Measurements from ENCODE around the gene MRPL32. TPM values are rescaled to one million over a fixed set of nuclear protein-coding genes. Genes with fewer than 3 reads are reported as not detected.

Gene MRPL32
- total RNA-seq, 1 experiment from 2014 or later = 61.6 TPM

- H3K4me1 Mint-ChIP-seq (ENCODE audit: low read depth, unreplicated experiment) = no peaks in the 10 kb centered on the region
- H3K36me3 Mint-ChIP-seq (ENCODE audit: insufficient read depth, unreplicated experiment) = no peaks in the 10 kb centered on the region
- peaks cover 19% of the 10 kb centered on the region for H3K9me3 Mint-ChIP-seq (ENCODE audit: unreplicated experiment)
- no peak for DNase-seq
- BruUV-seq (replicated peaks) = no TSS peak
- Histone ChIP-seq H3K4me3 (ENCODE audit: low read depth, low read length) (no peak overlapping the region), H3K27me3 (replicated peaks; ENCODE audit: control insufficient read depth, insufficient read depth, low read length) (no peaks in the 10 kb centered on the region; the same call in 1 of the 2 replicates), H3K9me3 (no peaks in the 10 kb centered on the region), H3K36me3 (ENCODE audit: control insufficient read depth, insufficient read depth, low read length) (no peaks in the 10 kb centered on the region), H3K4me1 (no peaks in the 10 kb centered on the region)
- TF ChIP-seq, protein P1, sequence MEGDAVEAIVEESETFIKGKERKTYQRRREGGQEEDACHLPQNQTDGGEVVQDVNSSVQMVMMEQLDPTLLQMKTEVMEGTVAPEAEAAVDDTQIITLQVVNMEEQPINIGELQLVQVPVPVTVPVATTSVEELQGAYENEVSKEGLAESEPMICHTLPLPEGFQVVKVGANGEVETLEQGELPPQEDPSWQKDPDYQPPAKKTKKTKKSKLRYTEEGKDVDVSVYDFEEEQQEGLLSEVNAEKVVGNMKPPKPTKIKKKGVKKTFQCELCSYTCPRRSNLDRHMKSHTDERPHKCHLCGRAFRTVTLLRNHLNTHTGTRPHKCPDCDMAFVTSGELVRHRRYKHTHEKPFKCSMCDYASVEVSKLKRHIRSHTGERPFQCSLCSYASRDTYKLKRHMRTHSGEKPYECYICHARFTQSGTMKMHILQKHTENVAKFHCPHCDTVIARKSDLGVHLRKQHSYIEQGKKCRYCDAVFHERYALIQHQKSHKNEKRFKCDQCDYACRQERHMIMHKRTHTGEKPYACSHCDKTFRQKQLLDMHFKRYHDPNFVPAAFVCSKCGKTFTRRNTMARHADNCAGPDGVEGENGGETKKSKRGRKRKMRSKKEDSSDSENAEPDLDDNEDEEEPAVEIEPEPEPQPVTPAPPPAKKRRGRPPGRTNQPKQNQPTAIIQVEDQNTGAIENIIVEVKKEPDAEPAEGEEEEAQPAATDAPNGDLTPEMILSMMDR (IDR thresholded peaks at IDR 0.05; ENCODE audit: insufficient read depth in 1 of 2, low read depth in 1 of 2, low read length in 1 of 2, severe bottlenecking in 1 of 2, unreplicated experiment in 1 of 2) = no peak
- intact Hi-C loops (cut with micrococcal nuclease; ENCODE audit: unreplicated experiment) = no loop called here
- CTCF ChIA-PET = no interaction called here
- H3K27me3 Mint-ChIP-seq (ENCODE audit: insufficient read depth, unreplicated experiment) = peaks cover 20% of the 10 kb centered on the region
- H3K27ac Mint-ChIP-seq (ENCODE audit: unreplicated experiment) = no peak overlapping the region
- H3K4me3 Mint-ChIP-seq (ENCODE audit: unreplicated experiment) = no peak overlapping the region
- POLR2A ChIA-PET = no interaction called here
Measured at GRCh38 chr7:42986213-42986612, 54.0 kb downstream of the MRPL32 start.

GRCh38 chr7:42986781-42987248, 54.6 kb downstream of the MRPL32 start:
- H3K36me3 ChIP-seq (ENCODE audit: control insufficient read depth, insufficient read depth, low read length) = no peaks in the 10 kb centered on the region
- H3K27ac Mint-ChIP-seq (ENCODE audit: unreplicated experiment) = no peak overlapping the region
- TF ChIP-seq, protein P1 (IDR thresholded peaks at IDR 0.05; ENCODE audit: insufficient read depth in 1 of 2, low read depth in 1 of 2, low read length in 1 of 2, severe bottlenecking in 1 of 2, unreplicated experiment in 1 of 2) = no peak
- peaks cover 19% of the 10 kb centered on the region for H3K9me3 Mint-ChIP-seq (ENCODE audit: unreplicated experiment)
- POLR2A ChIA-PET = no interaction called here
- BruUV-seq (replicated peaks) = no TSS peak
- H3K4me1 ChIP-seq = no peaks in the 10 kb centered on the region
- no peak overlapping the region for H3K4me3 Mint-ChIP-seq (ENCODE audit: unreplicated experiment)
- H3K36me3 Mint-ChIP-seq (ENCODE audit: insufficient read depth, unreplicated experiment) = no peaks in the 10 kb centered on the region
- CTCF ChIA-PET = no interaction called here
- intact Hi-C loops (cut with micrococcal nuclease; ENCODE audit: unreplicated experiment) = no loop called here
- no peak overlapping the region for H3K4me3 ChIP-seq (ENCODE audit: low read depth, low read length)
- peaks cover 25% of the 10 kb centered on the region for H3K27me3 Mint-ChIP-seq (ENCODE audit: insufficient read depth, unreplicated experiment)
- no peaks in the 10 kb centered on the region; the same call in 1 of the 2 replicates for H3K27me3 ChIP-seq (replicated peaks; ENCODE audit: control insufficient read depth, insufficient read depth, low read length)
- H3K9me3 ChIP-seq = no peaks in the 10 kb centered on the region
- no peaks in the 10 kb centered on the region for H3K4me1 Mint-ChIP-seq (ENCODE audit: low read depth, unreplicated experiment)
- DNase-seq = no peak

Other genes starting within 250 kb of the MRPL32 start
- 2.7 and 3.2 TPM in 2 replicates for gene C7orf25, start 20.3 kb upstream of the MRPL32 start, total RNA-seq (2022)
- gene PSMA2, start 202 bp upstream of the MRPL32 start, total RNA-seq (2022) = 147 and 159 TPM in 2 replicates
- 1.7 and 1.8 TPM in 2 replicates for gene HECW1, start 180.3 kb downstream of the MRPL32 start, total RNA-seq (2022)

All from Caco-2 (cell line).